RWPE1 (cell line): Measurements from ENCODE around the gene BMAL2.
A peak's percentile ranks its signal among the peaks of the same experiment; 100 is the strongest.

Experiments
- CTCF ChIA-PET: fragments of 350-600 bp; sonication (Branson Sonifier 250); formaldehyde crosslinking; extraction: SDS; loops from one replicate; lab custom pipeline; 2021; lab: Yijun Ruan, JAX
- POLR2A ChIA-PET: fragments of 400-600 bp; formaldehyde crosslinking; extraction: SDS; loops from one replicate; lab custom pipeline; 2020; ENCODE audit warnings: antibody characterized with exemption; ENCODE audit not compliant: low non-redundant PET; lab: Yijun Ruan, JAX
- DNase-seq: peaks from one replicate; pipeline ENCODE4 v3.0.0; 2012; ENCODE audit warnings: low spot score
- H3K27ac ChIP-seq: fragments of 450-650 bp; 2 replicates; pipeline ENCODE4 v1.5.1; 2017
- TF ChIP-seq, protein P1 (sequence below): fragments of 450-650 bp; conservative IDR thresholded peaks from 2 replicates; pipeline ENCODE4 v1.5.1; 2017; ENCODE audit warnings: low read depth, mild to moderate bottlenecking

The BMAL2 gene

GRCh38 chr12:27342536-27342935, 9.9 kb downstream of the BMAL2 start:
- H3K27ac ChIP-seq: no peak overlapping the region
- DNase-seq: no peak
- TF ChIP-seq, protein P1, sequence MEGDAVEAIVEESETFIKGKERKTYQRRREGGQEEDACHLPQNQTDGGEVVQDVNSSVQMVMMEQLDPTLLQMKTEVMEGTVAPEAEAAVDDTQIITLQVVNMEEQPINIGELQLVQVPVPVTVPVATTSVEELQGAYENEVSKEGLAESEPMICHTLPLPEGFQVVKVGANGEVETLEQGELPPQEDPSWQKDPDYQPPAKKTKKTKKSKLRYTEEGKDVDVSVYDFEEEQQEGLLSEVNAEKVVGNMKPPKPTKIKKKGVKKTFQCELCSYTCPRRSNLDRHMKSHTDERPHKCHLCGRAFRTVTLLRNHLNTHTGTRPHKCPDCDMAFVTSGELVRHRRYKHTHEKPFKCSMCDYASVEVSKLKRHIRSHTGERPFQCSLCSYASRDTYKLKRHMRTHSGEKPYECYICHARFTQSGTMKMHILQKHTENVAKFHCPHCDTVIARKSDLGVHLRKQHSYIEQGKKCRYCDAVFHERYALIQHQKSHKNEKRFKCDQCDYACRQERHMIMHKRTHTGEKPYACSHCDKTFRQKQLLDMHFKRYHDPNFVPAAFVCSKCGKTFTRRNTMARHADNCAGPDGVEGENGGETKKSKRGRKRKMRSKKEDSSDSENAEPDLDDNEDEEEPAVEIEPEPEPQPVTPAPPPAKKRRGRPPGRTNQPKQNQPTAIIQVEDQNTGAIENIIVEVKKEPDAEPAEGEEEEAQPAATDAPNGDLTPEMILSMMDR: no peak
- ChIA-PET POLR2A (no interaction called here), CTCF (interaction anchor here (0.6 kb wide), 1 partner anchor 36 kb away, joined by 5 read pairs; no protein-coding TSS in a partner anchor)

- ChIA-PET CTCF (no interaction called here), POLR2A (no interaction called here)
- peak; percentile 88 for DNase-seq
- TF ChIP-seq, protein P1: no peak
- no peak overlapping the region for H3K27ac ChIP-seq
Observed at GRCh38 chr12:27343255-27344000, 10.8 kb downstream of the BMAL2 start.

DNA sequence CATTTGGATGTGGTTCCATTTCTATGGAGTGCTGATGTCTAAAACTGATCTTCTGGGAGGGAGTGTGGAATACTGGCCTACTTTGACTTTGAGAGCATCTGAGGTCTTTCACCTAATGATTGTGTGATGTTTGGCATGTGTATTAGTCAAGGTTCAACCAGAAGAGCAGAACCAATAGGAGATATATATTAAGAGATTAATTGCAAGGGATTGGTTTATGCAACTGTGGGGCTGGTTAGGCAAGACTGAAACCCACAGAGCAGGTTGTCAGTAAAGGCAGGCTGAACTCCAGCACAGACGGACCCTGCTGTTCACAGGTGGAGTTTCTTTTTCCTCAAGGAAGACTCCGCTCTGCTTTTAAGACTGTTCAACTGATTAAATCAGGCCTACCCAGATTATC, 11.6 kb downstream of the BMAL2 start:
- TF ChIP-seq, protein P1: no peak
- H3K27ac ChIP-seq: no peak overlapping the region
- ChIA-PET POLR2A (no interaction called here), CTCF (interaction anchor here (0.6 kb wide), 1 partner anchor 313 kb away, joined by 3 read pairs; no protein-coding TSS in a partner anchor)
- DNase-seq: no peak

DNA sequence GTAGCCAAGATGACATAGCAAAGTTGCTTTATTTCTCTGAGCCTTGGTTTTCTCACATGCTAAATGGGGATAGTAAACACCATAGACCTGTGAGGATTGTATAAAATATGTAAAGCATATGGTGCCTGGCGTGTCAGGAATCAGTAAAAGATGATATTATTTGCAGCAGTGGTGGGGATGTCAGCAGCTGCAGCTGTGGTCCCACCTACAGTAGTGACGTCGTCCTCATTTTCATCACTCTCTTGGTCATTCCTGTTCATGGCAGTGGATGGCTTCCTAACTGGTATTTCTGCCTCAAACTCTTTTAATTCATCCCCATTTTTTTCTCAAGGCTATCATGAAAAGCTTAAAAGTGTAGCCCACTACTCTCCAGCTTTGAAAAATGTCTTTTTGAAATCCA, 12.1 kb downstream of the BMAL2 start:
- DNase-seq: no peak
- H3K27ac ChIP-seq: no peak overlapping the region
- TF ChIP-seq, protein P1: no peak
- POLR2A ChIA-PET: no interaction called here
- CTCF ChIA-PET: interaction anchor here (0.6 kb wide), 1 partner anchor 313 kb away, joined by 3 read pairs; no protein-coding TSS in a partner anchor

- H3K27ac ChIP-seq: no peak overlapping the region
- CTCF ChIA-PET: no interaction called here
- DNase-seq: no peak
- TF ChIP-seq, protein P1: no peak
- POLR2A ChIA-PET: no interaction called here
Observed at GRCh38 chr12:27345376-27345775, 12.7 kb downstream of the BMAL2 start.

GRCh38 chr12:27347779-27348178, 15.1 kb downstream of the BMAL2 start:
- TF ChIP-seq, protein P1: no peak
- POLR2A ChIA-PET: no interaction called here
- no peak overlapping the region for H3K27ac ChIP-seq
- peak; percentile 38 for DNase-seq
- CTCF ChIA-PET: interaction anchor here (1.4 kb wide), 1 partner anchor 8 kb away, joined by 4 read pairs; no protein-coding TSS in a partner anchor
